Measurements from ENCODE around the gene HOXC5. TPM values are rescaled to one million over a fixed set of nuclear protein-coding genes. Genes with fewer than 3 reads are reported as not detected.
A peak's percentile ranks its signal among the peaks of the same experiment; 100 is the strongest.
"Not testable (repeated sequence)": the region's sequence is repeated elsewhere in the genome, so short reads cannot be mapped to it uniquely, and the experiment has no call there.

Gene HOXC5
- total RNA-seq, 1 donor from 2014 or later: 1.4 TPM

DNA sequence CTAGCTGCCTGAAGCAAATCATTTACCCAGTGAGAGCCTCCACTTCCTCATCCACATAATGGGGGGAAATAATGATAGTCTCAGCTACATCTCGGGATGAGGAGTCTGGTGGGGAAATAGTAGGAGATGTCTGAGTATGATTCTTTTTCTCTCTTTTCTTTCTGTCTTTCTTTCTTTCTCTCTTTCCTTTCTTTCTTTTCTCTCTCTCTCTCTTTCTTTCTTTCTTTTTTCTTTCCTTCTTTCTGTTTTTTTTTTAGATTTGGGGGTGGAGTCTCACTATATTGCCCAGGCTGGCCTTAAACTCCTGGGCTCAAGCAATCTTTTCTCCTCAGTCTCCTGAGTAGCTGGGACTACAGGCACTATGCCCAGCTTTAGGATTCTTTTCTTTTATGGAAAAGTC lies 33.6 kb downstream of the HOXC5 start:
- DNase-seq: no peak

DNA sequence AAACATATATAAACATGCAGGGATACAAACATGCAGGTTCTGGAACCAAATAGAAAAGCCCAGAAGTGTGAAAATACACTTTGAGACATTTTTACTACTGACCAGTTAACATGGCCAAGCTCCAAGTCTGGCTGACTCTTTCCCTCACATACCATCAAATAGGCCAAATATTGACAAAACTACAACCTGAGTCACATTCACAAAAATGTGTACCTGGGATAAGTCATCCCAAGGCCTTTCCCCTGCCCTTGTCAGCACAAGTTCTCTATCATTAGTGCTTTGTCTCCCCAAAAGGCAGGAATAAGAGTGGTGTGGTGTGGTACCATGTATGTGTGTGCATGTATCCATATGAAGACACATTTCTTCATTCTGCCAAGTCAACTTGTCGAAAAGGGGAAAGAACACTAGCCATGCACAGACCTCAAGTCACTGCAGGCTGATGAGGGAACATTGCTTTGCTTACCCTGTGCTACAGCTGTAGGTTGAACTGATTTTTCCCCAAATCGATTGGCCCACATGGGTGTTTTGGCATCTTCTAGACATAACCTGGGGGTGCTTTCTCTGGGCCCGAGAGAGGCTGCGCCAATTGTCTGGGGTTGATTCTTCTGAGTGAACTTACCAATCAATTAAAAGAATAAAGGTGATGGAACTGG lies 35.7 kb downstream of the HOXC5 start:
- no peak for DNase-seq

- DNase-seq: no peak
Observed at GRCh38 chr12:54071942-54072341, 39.1 kb downstream of the HOXC5 start.

- no peak for DNase-seq
Observed at GRCh38 chr12:54074308-54074707, 41.5 kb downstream of the HOXC5 start.

DNA sequence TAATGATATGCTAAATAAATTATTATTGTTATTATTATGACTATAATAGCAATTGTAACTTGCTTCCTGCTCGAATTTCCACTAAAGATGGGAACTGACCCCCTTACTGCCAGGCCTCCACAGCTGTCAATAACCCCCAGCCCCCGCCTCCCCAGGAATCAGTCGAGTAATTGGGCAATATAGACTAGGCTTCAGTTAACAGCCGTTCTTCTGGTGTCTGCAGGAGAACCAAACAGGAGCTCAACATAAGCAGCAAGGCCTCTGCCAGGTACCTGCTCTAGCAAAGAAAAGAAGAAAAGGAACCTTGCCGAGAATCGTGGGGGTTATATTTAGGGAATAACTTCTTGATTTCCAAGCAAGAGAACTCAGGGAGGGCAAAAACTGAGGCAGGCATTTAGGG lies 42.6 kb downstream of the HOXC5 start:
- no peak for DNase-seq

GRCh38 chr12:54075974-54076373 lies 43.1 kb downstream of the HOXC5 start:
- no peak for DNase-seq

DNA sequence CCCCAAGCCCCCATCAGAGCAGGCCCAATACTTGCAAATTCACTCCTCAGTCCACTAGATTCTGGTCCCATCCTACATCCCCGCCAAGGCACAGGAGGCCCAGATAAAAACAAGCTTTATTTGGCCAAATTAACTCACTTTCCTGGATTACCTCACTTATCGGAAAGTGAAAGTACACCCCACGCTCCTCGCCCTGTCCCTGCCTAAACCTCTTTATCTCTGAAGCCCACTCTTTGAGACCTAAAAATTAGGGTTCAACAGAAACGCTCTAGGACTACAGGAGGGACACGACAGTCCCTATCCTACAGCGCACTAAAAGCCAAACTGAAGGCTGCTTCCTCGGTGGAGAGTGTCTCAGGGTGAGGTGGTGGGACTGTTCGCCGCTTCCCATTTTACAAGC lies 45.0 kb downstream of the HOXC5 start:
- DNase-seq: not testable (repeated sequence)

DNA sequence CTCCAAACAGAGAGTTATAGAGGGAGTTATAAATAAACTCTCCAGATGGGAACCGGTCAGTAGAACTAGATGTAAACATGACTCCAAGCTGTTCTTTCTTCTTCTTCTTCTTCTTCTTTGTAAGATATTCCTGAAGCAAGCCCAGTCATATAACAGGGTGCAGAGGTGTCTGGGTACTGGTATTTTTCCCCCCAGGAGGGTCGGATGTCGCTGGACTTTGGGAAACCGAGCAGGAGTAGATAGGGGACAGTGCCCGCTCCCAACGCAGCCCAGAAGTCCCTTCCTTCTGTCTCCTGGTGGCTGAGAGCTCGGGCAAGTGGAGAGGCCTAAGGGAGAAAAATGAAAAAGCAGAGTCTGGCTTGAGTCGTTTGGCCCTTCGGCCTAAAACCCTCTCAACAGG lies 46.3 kb downstream of the HOXC5 start:
- not testable (repeated sequence) for DNase-seq

- DNase-seq: not testable (repeated sequence)
Observed at GRCh38 chr12:54080008-54080924, 47.4 kb downstream of the HOXC5 start.

DNA sequence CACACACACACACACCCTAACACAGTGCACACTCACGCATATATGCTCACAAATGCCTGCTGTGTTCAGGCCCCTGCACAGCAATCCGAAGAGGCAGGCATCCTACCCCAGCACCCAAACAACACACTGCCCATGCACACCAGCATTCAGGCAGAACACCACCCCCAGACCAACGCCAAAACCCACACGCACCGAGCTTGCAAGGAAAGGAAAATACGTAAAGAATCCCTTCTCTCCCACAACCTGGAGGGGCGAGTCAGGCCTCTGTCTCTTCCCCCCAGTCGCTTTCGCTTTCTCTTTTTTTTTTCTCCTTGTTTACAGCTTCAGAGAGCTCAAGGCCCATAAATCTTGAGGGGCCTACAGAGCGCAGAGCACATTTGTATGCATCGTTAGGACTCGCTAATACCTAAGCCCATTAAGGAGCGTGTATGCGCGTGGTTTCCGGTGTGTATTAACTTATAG lies 48.2 kb downstream of the HOXC5 start:
- DNase-seq: not testable (repeated sequence)

DNA sequence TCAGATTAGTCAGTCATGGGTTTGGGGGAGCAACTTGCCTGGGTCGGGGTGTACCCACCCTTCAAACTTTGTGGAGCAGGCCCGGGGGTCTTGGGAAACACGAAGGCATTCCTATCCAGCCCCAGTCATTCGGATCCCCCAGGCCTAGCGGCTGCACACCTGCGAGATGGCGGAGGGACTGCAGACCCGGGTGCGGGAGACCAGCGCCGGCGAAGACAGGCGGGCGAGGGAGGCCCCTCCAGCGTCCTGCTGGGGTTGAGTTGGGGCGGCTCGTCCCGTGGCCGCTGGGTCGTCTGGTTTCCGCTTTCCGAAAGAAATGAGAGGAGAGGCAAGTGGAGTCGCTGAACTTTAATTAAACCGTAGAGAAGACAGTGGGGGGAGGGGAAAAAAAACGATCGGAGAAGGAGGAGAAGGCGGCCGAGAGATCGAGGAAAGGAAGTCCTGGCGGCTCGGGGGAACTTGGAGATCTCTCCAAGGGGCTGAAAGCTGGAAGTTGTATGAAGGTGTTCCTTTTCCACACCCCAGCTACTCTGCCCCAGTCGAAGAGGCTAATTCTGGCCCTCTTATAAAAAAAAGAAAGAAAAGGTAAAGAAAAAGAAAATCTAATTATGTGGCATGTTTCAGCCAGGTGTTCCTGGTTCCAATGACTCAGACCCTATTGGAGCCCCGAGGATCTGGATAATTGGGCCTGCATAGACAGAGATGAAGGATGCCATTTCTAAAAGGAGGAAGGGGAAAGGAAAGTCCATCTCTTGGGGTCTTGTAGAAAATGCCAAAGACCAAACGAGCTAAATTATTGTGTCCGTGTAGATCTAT lies 48.9 kb downstream of the HOXC5 start:
- DNase-seq: not testable (repeated sequence)

DNA sequence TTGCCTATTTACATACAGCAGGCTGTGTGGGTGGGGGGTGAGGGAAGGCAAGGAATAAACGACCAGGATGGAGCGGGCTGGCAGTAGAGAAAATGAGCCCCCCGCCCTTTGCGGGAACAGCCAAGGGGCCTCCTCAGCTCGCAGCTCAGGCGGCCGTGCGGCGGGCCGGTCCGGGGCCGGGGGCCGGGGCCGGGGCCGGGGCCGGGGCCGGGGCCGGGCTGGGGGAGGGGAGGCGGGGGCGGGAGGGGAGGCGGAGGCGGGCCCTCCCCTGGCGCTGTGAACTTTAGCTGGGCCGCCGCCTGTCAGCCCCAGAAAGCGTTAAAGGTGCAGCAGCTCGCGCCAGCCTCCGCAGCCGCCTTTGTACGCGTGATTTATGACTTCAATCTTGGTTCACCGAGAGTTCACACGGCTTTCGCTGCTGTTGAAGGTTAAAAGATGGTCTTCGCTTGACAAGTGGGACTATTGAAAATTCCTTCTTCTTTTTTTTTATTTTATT lies 49.6 kb downstream of the HOXC5 start:
- no peak for DNase-seq

Small RNA genes lying within 50 kb of the gene (small RNA-seq; reads per million reads assigned to genes)
- gene HOXC5 (ENCODE audit: low replicate concordance) (not detected), gene MIR196A2 (ENCODE audit: low replicate concordance) (65.1 reads per million, percentile 96 among the genes with 10 or more reads in this experiment), gene MIR615 (ENCODE audit: low replicate concordance) (8.7 reads per million, percentile 92 among the genes with 10 or more reads in this experiment)

Other genes starting within 250 kb of the HOXC5 start
- 5.8 TPM for gene HOXC13, start 94.2 kb upstream of the HOXC5 start, total RNA-seq
- gene HOXC12, start 78.1 kb upstream of the HOXC5 start, total RNA-seq: 0.30 TPM
- gene HOXC11, start 59.9 kb upstream of the HOXC5 start, total RNA-seq: 2.4 TPM
- gene HOTAIR, start 58.1 kb upstream of the HOXC5 start, total RNA-seq: 0.79 TPM
- gene HOXC10, start 47.9 kb upstream of the HOXC5 start, total RNA-seq: 2.6 TPM
- gene HOXC9, start 32.9 kb upstream of the HOXC5 start, total RNA-seq: 4.0 TPM
- 2.0 TPM for gene HOXC8, start 24.1 kb upstream of the HOXC5 start, total RNA-seq
- gene HOXC6, start 4.6 kb upstream of the HOXC5 start, total RNA-seq: 6.0 TPM
- 3.6 TPM for gene HOXC4, start 20.8 kb downstream of the HOXC5 start, total RNA-seq
- 20.9 TPM for gene SMUG1, start 155.9 kb downstream of the HOXC5 start, total RNA-seq
- 47.6 TPM for gene CBX5, start 247.1 kb downstream of the HOXC5 start, total RNA-seq
- 745 TPM for gene HNRNPA1, start 247.7 kb downstream of the HOXC5 start, total RNA-seq